Left ventricle myocardium inferior (tissue), 1 donor: ENCODE results near the gene CREBRF. TPM values are rescaled to one million over a fixed set of nuclear protein-coding genes. Genes with fewer than 3 reads are reported as not detected.

Experiments
- DNase-seq: peaks from one replicate; pipeline ENCODE4 v3.0.0-alpha.2; 2020
- H3K27ac ChIP-seq: fragments of 200-600 bp; replicated peaks from 2 replicates; pipeline ENCODE4 v1.8.0; 2021
- H3K27me3 ChIP-seq: fragments of 200-600 bp; 2 replicates; pipeline ENCODE4 v1.8.0; 2021; ENCODE audit warnings: low read depth
- H3K36me3 ChIP-seq: fragments of 200-600 bp; 2 replicates; pipeline ENCODE4 v1.8.0; 2021
- H3K4me1 ChIP-seq: fragments of 200-600 bp; 2 replicates; pipeline ENCODE4 v1.8.0; 2021
- H3K4me3 ChIP-seq: fragments of 200-600 bp; 2 replicates; pipeline ENCODE4 v1.8.0; 2021; ENCODE audit warnings: mild to moderate bottlenecking, moderate library complexity
- H3K9me3 ChIP-seq: fragments of 200-600 bp; replicated peaks from 2 replicates; pipeline ENCODE4 v1.8.0; 2021
- CTCF ChIP-seq: fragments of 200-600 bp; IDR thresholded peaks from 2 replicates; pipeline ENCODE4 v1.8.0; 2021; ENCODE audit warnings: antibody characterized with exemption, mild to moderate bottlenecking, borderline replicate concordance
- intact Hi-C: fragments of 100-400 bp; cut with micrococcal nuclease; formaldehyde crosslinking; loops from one replicate; pipeline ENCODE4 v1.11.0; 2022
- total RNA-seq: library from RNA; stranded (reverse); fragmentation: NEBNext Ultra II Directional; extraction: Animal tissue kit (Norgen Biotek cat#: 25700); gene quantifications from one replicate; pipeline ENCODE4 v1.2.1, GENCODE V29; 2021
- donor health status: DM: no; HTN: yes; CAD: no; lungs with severe emphysema.

The CREBRF gene
- total RNA-seq, 1 donor from 2014 or later: 24.1 TPM

DNA sequence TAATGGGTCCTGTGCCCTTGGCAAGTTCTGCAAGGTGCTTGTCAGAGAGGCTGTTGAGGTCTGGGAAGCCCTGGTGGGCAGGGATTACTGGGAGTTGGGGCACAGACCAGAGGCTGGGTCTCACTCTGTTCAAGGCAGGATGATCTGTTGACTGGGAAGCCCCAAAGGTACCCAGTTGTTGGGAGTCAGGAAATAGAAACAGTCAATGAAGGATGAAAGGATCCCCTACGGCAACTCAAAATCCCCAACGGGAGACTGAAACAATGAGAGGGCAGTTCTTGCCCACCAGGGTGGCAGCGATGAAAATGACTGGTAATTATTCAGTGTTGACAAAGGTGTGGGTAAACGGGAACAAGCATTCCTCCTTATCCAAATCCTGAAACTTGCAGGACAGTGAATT is 119.4 kb downstream of the CREBRF start:
- Histone ChIP-seq H3K36me3 (no peaks in the 10 kb centered on the region), H3K4me3 (no peak overlapping the region), H3K4me1 (no peaks in the 10 kb centered on the region), H3K27ac (no peak overlapping the region), H3K9me3 (peaks cover 7% of the 10 kb centered on the region), H3K27me3 (no peaks in the 10 kb centered on the region)
- no peak for DNase-seq
- intact Hi-C loops: no loop called here
- TF ChIP-seq CTCF: no peak

DNA sequence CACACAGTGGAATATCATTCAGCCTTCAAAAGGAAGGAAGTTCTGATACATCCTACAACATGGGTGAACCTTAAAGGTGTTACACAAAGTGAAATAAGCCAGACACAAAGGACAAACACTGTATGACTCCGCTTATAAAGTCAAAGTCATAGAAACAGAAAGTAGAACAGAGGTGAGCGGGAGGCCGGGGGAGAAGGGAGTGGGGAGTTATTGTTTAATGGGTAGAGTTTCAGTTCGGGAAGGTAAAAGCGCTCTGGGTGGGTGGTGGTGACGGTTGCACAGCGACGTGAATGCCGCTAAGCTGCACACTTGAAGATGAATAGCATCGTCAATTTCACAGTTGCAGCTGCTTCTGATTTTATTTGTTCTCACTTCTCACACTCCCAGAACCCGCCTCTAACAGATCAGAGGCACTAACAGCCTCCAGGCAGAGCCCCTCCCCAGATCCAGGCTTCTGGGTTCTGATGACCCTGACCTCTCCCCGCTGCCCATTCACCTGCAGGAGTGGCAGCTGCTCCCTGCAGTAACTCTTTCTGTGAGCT is 122.3 kb downstream of the CREBRF start:
- intact Hi-C loops: no loop called here
- Histone ChIP-seq H3K4me1 (no peaks in the 10 kb centered on the region), H3K9me3 (peaks cover 13% of the 10 kb centered on the region), H3K4me3 (no peak overlapping the region), H3K27me3 (no peaks in the 10 kb centered on the region), H3K27ac (no peak overlapping the region), H3K36me3 (no peaks in the 10 kb centered on the region)
- no peak for TF ChIP-seq CTCF
- no peak for DNase-seq

DNA sequence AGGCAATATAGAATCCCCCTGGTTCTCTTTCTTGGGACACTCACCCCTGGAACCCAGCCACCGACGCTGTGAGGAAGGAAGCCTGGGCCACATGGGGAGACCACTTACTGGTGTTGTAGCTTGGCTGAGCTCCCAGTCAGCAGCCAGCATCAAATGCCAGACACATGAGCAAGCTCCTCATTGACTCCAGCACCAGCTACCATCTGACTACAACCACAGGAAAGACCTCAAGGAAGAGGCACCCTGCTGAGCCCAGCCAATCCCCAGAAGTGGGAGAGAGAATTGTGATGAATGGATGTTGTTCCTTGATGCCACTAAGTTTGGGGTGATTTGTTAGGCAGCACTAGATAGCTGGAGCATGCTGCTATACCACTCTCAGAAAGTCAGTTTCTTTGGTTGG is 124.2 kb downstream of the CREBRF start:
- no peak overlapping the region for H3K27ac ChIP-seq
- H3K4me3 ChIP-seq: no peak overlapping the region
- H3K9me3 ChIP-seq: peaks cover 13% of the 10 kb centered on the region
- no peaks in the 10 kb centered on the region for H3K36me3 ChIP-seq
- intact Hi-C loops: no loop called here
- no peaks in the 10 kb centered on the region for H3K27me3 ChIP-seq
- H3K4me1 ChIP-seq: no peaks in the 10 kb centered on the region
- no peak for TF ChIP-seq CTCF
- no peak for DNase-seq

DNA sequence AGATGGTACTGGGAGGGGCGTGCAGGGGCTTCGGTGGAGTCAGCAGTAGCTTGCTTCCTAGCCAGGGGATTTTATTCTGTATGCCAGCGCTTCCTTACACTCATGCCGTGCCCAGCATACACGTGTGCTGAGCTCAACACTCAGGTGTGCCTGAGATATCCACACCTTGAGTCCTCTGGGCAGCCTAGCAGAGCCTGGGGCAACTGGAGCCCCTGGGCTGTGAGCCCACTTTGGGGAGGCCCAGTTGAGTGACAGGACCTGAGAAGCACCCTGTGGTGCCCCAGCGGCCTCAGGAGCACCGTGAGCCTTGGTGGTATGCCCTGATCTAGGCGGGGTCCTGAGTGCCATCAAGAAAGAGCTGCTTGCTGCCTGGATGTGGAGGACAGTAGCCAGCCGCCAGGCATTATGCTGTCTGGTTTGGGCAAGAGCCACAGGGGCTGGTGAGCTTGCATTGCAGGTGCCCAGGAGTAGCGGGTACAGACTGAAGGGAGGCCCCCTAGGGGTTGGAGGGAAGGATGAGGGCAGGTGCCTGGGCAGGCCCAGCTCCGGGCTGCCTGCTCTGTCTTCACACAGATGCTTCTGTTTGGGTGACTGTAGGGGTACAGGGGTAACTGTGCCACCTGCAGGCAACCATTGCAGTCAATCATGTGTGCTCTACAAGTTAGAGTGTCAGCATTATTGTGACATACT is 131.0 kb downstream of the CREBRF start:
- H3K4me1 ChIP-seq: no peaks in the 10 kb centered on the region
- H3K36me3 ChIP-seq: no peaks in the 10 kb centered on the region
- no peak for DNase-seq
- no peaks in the 10 kb centered on the region for H3K9me3 ChIP-seq
- no peaks in the 10 kb centered on the region for H3K27me3 ChIP-seq
- intact Hi-C loops: no loop called here
- no peak for TF ChIP-seq CTCF
- no peak overlapping the region for H3K27ac ChIP-seq
- no peak overlapping the region for H3K4me3 ChIP-seq

DNA sequence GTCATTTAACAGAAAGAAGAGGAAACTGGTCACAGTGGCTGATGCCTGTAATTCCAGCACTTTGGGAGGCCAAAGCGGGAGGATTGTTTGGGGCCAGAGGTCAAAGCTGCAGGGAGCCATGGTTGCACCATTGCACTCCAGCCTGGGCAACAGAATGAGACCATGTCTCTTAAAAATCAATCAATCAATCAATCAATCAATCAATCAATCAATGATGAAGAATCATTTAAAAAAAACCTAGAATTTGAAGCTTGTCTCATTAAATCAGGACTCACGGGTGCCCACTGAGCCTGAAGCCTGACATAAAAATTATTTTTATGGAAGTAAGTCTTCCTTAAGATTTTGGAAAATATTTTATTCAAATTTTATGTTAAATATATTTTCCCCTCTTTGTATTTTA is 132.1 kb downstream of the CREBRF start:
- H3K4me1 ChIP-seq: no peaks in the 10 kb centered on the region
- H3K4me3 ChIP-seq: no peak overlapping the region
- TF ChIP-seq CTCF: no peak
- no peak for DNase-seq
- H3K27me3 ChIP-seq: no peaks in the 10 kb centered on the region
- H3K36me3 ChIP-seq: no peaks in the 10 kb centered on the region
- intact Hi-C loops: no loop called here
- H3K27ac ChIP-seq: no peak overlapping the region
- no peaks in the 10 kb centered on the region for H3K9me3 ChIP-seq

Other genes with a start within 250 kb of the CREBRF start
- 79.4 TPM for gene ERGIC1, start 222.1 kb upstream of the CREBRF start, total RNA-seq
- 27.2 TPM for gene RPL26L1, start 96.9 kb upstream of the CREBRF start, total RNA-seq
- 208 TPM for gene ATP6V0E1, start 72.6 kb upstream of the CREBRF start, total RNA-seq
- 11.7 TPM for gene BNIP1, start 88.2 kb downstream of the CREBRF start, total RNA-seq
- 248 TPM for gene NKX2-5, start 178.9 kb downstream of the CREBRF start, total RNA-seq